H1 (cell line): ENCODE data around the gene CRTC1. TPM values are rescaled to one million over a fixed set of nuclear protein-coding genes. Genes with fewer than 3 reads are reported as not detected.

Experiments used
- CTCF ChIA-PET: fragments of 300-600 bp; sonication (Branson Sonifier 250); formaldehyde crosslinking; loops from one replicate; lab custom pipeline; 2021; ENCODE audit not compliant: partially characterized antibody; lab: Charles Lee
- POLR2A ChIA-PET: fragments of 300-600 bp; sonication (Branson Sonifier 250); formaldehyde crosslinking; loops from one replicate; lab custom pipeline; 2021; ENCODE audit warnings: inconsistent platforms; ENCODE audit not compliant: partially characterized antibody; lab: Charles Lee
- DNase-seq, 2 experiments: peaks; one replicate each; pipeline versions ENCODE4 v3.0.0 to v3.0.0-alpha.2; 2010 to 2022; ENCODE audit warnings: low spot score in 2 of 2, low read depth in 1 of 2, mixed read lengths in 1 of 2
- FAIRE-seq: peaks from 2 replicates; lab custom pipeline; 2011; peaks lifted over from hg19 to GRCh38; lab: Jason Lieb, UNC
- H2AFZ ChIP-seq: 2 replicates; pipeline ENCODE4 v1.8.1; 2012; ENCODE audit warnings: low read length, inconsistent platforms
- H2AK5ac ChIP-seq: 2 replicates; pipeline ENCODE4 v1.6.1; 2013; ENCODE audit warnings: low read depth, low read length
- H2BK120ac ChIP-seq: replicated peaks from 2 replicates; pipeline ENCODE3; 2013; ENCODE audit warnings: low read depth, low read length, inconsistent platforms
- H2BK12ac ChIP-seq: 2 replicates; pipeline ENCODE4 v1.6.1; 2013; ENCODE audit warnings: low read depth, low read length
- H2BK15ac ChIP-seq: 2 replicates; pipeline ENCODE4 v1.6.1; 2013; ENCODE audit warnings: low read length
- H2BK20ac ChIP-seq: 2 replicates; pipeline ENCODE4 v1.6.1; 2013; ENCODE audit warnings: low read length
- H2BK5ac ChIP-seq: 2 replicates; pipeline ENCODE4 v1.6.1; 2013; ENCODE audit warnings: low read depth, low read length
- H3K14ac ChIP-seq: 2 replicates; pipeline ENCODE4 v1.6.1; 2013; ENCODE audit warnings: inconsistent platforms; ENCODE audit not compliant: insufficient read length
- H3K18ac ChIP-seq: 2 replicates; pipeline ENCODE4 v1.6.1; 2013; ENCODE audit warnings: low read length; ENCODE audit errors: extremely low read depth
- H3K23ac ChIP-seq: 2 replicates; pipeline ENCODE4 v1.6.1; 2013; ENCODE audit warnings: inconsistent platforms; ENCODE audit not compliant: insufficient read length
- H3K23me2 ChIP-seq: 2 replicates; pipeline ENCODE4 v1.6.1; 2013; ENCODE audit warnings: low read depth, low read length
- H3K27ac ChIP-seq: 2 replicates; pipeline ENCODE4 v1.6.1; 2011; ENCODE audit warnings: low read depth, low read length, inconsistent platforms
- H3K27me3 ChIP-seq, 4 experiments: replicated peaks in 1 of 4; 1 replicate in 1 of 4; 2 replicates in 3 of 4; pipeline versions ENCODE4 v1.6.1 to v1.8.1; 2011 to 2013; ENCODE audit warnings: low read length in 3 of 4, mild to moderate bottlenecking in 3 of 4, inconsistent platforms in 2 of 4, mixed read lengths in 2 of 4, moderate library complexity in 1 of 4; ENCODE audit not compliant: control insufficient read depth in 3 of 4, insufficient read depth in 3 of 4; ENCODE audit errors: extremely low read depth in 1 of 4
- H3K36me3 ChIP-seq, 4 experiments: 2 replicates each; pipeline versions ENCODE4 v1.6.1 to v1.8.1; 2011 to 2013; ENCODE audit warnings: mild to moderate bottlenecking in 4 of 4, low read length in 3 of 4, moderate library complexity in 2 of 4, control low read depth in 1 of 4, inconsistent platforms in 1 of 4; ENCODE audit not compliant: insufficient read depth in 4 of 4, control insufficient read depth in 2 of 4
- H3K4ac ChIP-seq: replicated peaks from 2 replicates; pipeline ENCODE3; 2013; ENCODE audit warnings: low read length, low read depth, mixed read lengths, inconsistent platforms; ENCODE audit not compliant: insufficient read length
- H3K4me1 ChIP-seq, 4 experiments: replicated peaks in 1 of 4; 1 replicate in 1 of 4; 2 replicates in 3 of 4; pipeline versions ENCODE4 v1.6.1 to v1.8.1; 2011 to 2013; ENCODE audit warnings: low read length in 3 of 4, inconsistent platforms in 2 of 4, mixed read lengths in 1 of 4; ENCODE audit not compliant: insufficient read depth in 4 of 4, control insufficient read depth in 3 of 4
- H3K4me2 ChIP-seq, 2 experiments: 2 replicates each; pipeline versions ENCODE4 v1.6.1 to v1.8.1; 2011 to 2013; ENCODE audit warnings: low read depth in 2 of 2, low read length in 2 of 2, control low read depth in 1 of 2, inconsistent platforms in 1 of 2, mild to moderate bottlenecking in 1 of 2; ENCODE audit not compliant: insufficient read depth in 1 of 2
- H3K4me3 ChIP-seq, 4 experiments: fragments of 200-600, 300-600 bp in 1 of 4; sonication (generic), shearing (Covaris generic), sonication (Bioruptor Twin) in 1 of 4; 2 replicates each; pipeline versions ENCODE4 v1.5.1 to v1.8.1; 2011 to 2016; ENCODE audit warnings: low read length in 4 of 4, low read depth in 3 of 4, control low read depth in 2 of 4, inconsistent platforms in 2 of 4, mild to moderate bottlenecking in 2 of 4, mixed read lengths in 1 of 4, moderate library complexity in 1 of 4; ENCODE audit not compliant: insufficient read depth in 2 of 4; ENCODE audit errors: extremely low read depth in 1 of 4
- H3K56ac ChIP-seq: replicated peaks from 2 replicates; pipeline ENCODE3; 2013; ENCODE audit warnings: low read depth, mild to moderate bottlenecking, mixed read lengths, low read length, inconsistent platforms; ENCODE audit not compliant: insufficient read length
- H3K79me1 ChIP-seq: 2 replicates; pipeline ENCODE4 v1.6.1; 2013; ENCODE audit warnings: low read depth, low read length, control low read depth
- H3K79me2 ChIP-seq, 2 experiments: 2 replicates each; pipeline versions ENCODE4 v1.6.1 to v1.8.1; 2012 to 2013; ENCODE audit warnings: low read length in 2 of 2, mild to moderate bottlenecking in 2 of 2, inconsistent platforms in 1 of 2; ENCODE audit not compliant: insufficient read depth in 2 of 2, control insufficient read depth in 1 of 2
- H3K9ac ChIP-seq, 4 experiments: replicated peaks in 1 of 4; 1 replicate in 1 of 4; 2 replicates in 3 of 4; pipeline versions ENCODE4 v1.6.1 to v1.8.1; 2011 to 2013; ENCODE audit warnings: low read depth in 3 of 4, low read length in 3 of 4, control low read depth in 2 of 4, mild to moderate bottlenecking in 2 of 4, moderate library complexity in 2 of 4, inconsistent platforms in 1 of 4; ENCODE audit errors: extremely low read depth in 1 of 4
- H3K9me3 ChIP-seq, 2 experiments: 2 replicates each; pipeline versions ENCODE4 v1.6.1 to v1.8.1; 2012 to 2013; ENCODE audit warnings: mild to moderate bottlenecking in 2 of 2, moderate library complexity in 2 of 2, control low read depth in 1 of 2, inconsistent platforms in 1 of 2, low read depth in 1 of 2, low read length in 1 of 2, mixed read lengths in 1 of 2; ENCODE audit not compliant: insufficient read depth in 2 of 2
- H4K20me1 ChIP-seq, 2 experiments: replicated peaks in 1 of 2; 2 replicates each; pipeline versions ENCODE3 to v1.8.1; 2011 to 2013; ENCODE audit warnings: inconsistent platforms in 2 of 2, low read length in 2 of 2, mild to moderate bottlenecking in 1 of 2; ENCODE audit not compliant: insufficient read depth in 2 of 2, control insufficient read depth in 1 of 2
- H4K5ac ChIP-seq: 2 replicates; pipeline ENCODE4 v1.6.1; 2013; ENCODE audit warnings: low read length, low read depth, mixed read lengths, inconsistent platforms; ENCODE audit not compliant: insufficient read length
- H4K8ac ChIP-seq: 2 replicates; pipeline ENCODE4 v1.8.0; 2013; ENCODE audit warnings: mild to moderate bottlenecking, moderate library complexity, low read length, inconsistent platforms; ENCODE audit not compliant: insufficient read depth; ENCODE audit errors: extremely low read depth
- H4K91ac ChIP-seq: replicated peaks from 2 replicates; pipeline ENCODE3; 2013; ENCODE audit warnings: low read length, mixed read lengths, inconsistent platforms; ENCODE audit not compliant: insufficient read length
- BACH1 ChIP-seq: IDR thresholded peaks from 2 replicates; pipeline ENCODE4 v1.6.1; 2012; ENCODE audit warnings: low read length, improper control_type of control experiment
- BCL11A ChIP-seq, 2 experiments: IDR thresholded peaks; one replicate each; pipeline ENCODE4 v1.6.1; 2011; ENCODE audit warnings: low read depth in 2 of 2, low read length in 2 of 2, mild to moderate bottlenecking in 2 of 2
- E2F6 ChIP-seq: IDR thresholded peaks from 2 replicates; pipeline ENCODE4 v1.6.1; 2012; ENCODE audit warnings: inconsistent platforms
- HDAC2 ChIP-seq, 2 experiments: fragments of 300-600 bp in 1 of 2; sonication (generic) in 1 of 2; IDR thresholded peaks; 2 replicates each; pipeline ENCODE4 v1.6.1; 2011 to 2012; ENCODE audit warnings: low read depth in 2 of 2, low read length in 2 of 2, mild to moderate bottlenecking in 2 of 2, moderate library complexity in 2 of 2, borderline replicate concordance in 1 of 2, inconsistent platforms in 1 of 2
- KDM4A ChIP-seq: IDR thresholded peaks from one replicate; pipeline ENCODE4 v1.7.1; 2012; ENCODE audit warnings: low read depth, mild to moderate bottlenecking, moderate library complexity, low read length, inconsistent platforms; ENCODE audit not compliant: severe bottlenecking
- POU5F1 ChIP-seq: IDR thresholded peaks from 2 replicates; pipeline ENCODE4 v1.6.1; 2011; ENCODE audit warnings: low read depth, mild to moderate bottlenecking, low read length, moderate library complexity
- SP1 ChIP-seq: IDR thresholded peaks from 2 replicates; pipeline ENCODE4 v1.6.1; 2011; ENCODE audit warnings: low read depth, low read length
- TCF12 ChIP-seq: IDR thresholded peaks from 2 replicates; pipeline ENCODE4 v1.6.1; 2011; ENCODE audit warnings: low read depth, mild to moderate bottlenecking, low read length
- USF2 ChIP-seq: IDR thresholded peaks from 2 replicates; pipeline ENCODE4 v1.6.1; 2011; ENCODE audit warnings: low read length, improper control_type of control experiment
- ZNF274 ChIP-seq: IDR thresholded peaks from 2 replicates; pipeline ENCODE4 v1.7.0; 2012; ENCODE audit warnings: low read length, borderline replicate concordance; ENCODE audit errors: extremely low read depth
- WGBS, 2 experiments: shearing (Covaris generic) in 1 of 2; methylation state at CpG; one replicate each; pipeline versions ENCODE4 v1.1.6 to v1.1.7; 2013 to 2015; ENCODE audit warnings: low lambda C conversion rate in 2 of 2, mixed read lengths in 2 of 2, inconsistent platforms in 1 of 2, low coverage in 1 of 2, missing lambda C conversion rate in 1 of 2; ENCODE audit not compliant: insufficient replicate concordance in 2 of 2, insufficient coverage in 1 of 2, insufficient read length in 1 of 2; ENCODE audit errors: extremely low coverage in 1 of 2, missing lambda C conversion rate in 1 of 2; 5-methylcytosine and 5-hydroxymethylcytosine counted together
- polyA plus RNA-seq, 7 experiments: library from polyadenylated mRNA; depleted of rRNA in 3 of 7; stranded (reverse) in 5 of 7; unstranded in 2 of 7; fragments of >200 nt in 5 of 7; fragments of 200-250 nt in 2 of 7; gene quantifications; 1 replicate in 5 of 7; 2 replicates in 1 of 7; 4 replicates in 1 of 7; pipeline versions ENCODE4 v1.2.1 to v1.2.3, GENCODE V29; 2011 to 2013; ENCODE audit warnings: missing spikeins in 2 of 7, mixed read lengths in 2 of 7
- total RNA-seq: library from RNA; stranded (reverse); fragmentation: NEBNext Ultra II Directional; extraction: Animal tissue kit (Norgen Biotek cat#: 25700); gene quantifications from 2 replicates; pipeline ENCODE4 v1.2.1, GENCODE V29; 2021

Gene CRTC1
- total and polyA plus RNA-seq, 2 of the 8 experiments (the other 6 are each of a cell fraction or from before 2014, with no cell fraction given), result 2.9 to 8.5 TPM

- no peak overlapping the region for H4K91ac ChIP-seq
- no peak overlapping the region for H3K4me3 ChIP-seq
- no peak overlapping the region for H3K4me2 ChIP-seq
- H3K79me2 ChIP-seq, result no peaks in the 10 kb centered on the region; a peak in 1 of 4 replicates
- no peak overlapping the region for H3K9ac ChIP-seq
- CTCF ChIA-PET, result interaction anchor here (1.0 to 1.7 kb wide), 3 partner anchors 56 to 138 kb away, joined by 3 read pairs; no protein-coding TSS in a partner anchor
- peaks cover 0 to 4% (median 0%) of the 10 kb centered on the region in 4 experiments; a peak in 1 of 7 replicates for H3K27me3 ChIP-seq
- H2BK15ac ChIP-seq, result no peak overlapping the region
- H2AK5ac ChIP-seq, result no peak overlapping the region
- TF ChIP-seq E2F6 (no peak), USF2 (no peak), ZNF274 (no peak), TCF12 (no peak), HDAC2 (IDR thresholded peaks at IDR 0.05; ENCODE audit: borderline replicate concordance in 1 of 2, low read depth in 2 of 2, low read length in 2 of 2) (no peak), BACH1 (no peak), POU5F1 (no peak), BCL11A (IDR thresholded peaks at IDR 0.05; ENCODE audit: low read depth in 2 of 2, low read length in 2 of 2) (no peak), SP1 (no peak), KDM4A (no peak)
- H2BK20ac ChIP-seq, result no peak overlapping the region
- no peak overlapping the region for H4K5ac ChIP-seq
- H3K56ac ChIP-seq, result no peak overlapping the region
- H2BK120ac ChIP-seq, result no peak overlapping the region
- H2BK5ac ChIP-seq, result no peak overlapping the region
- no peaks in the 10 kb centered on the region for H3K9me3 ChIP-seq
- no peak overlapping the region for H3K14ac ChIP-seq
- H3K4ac ChIP-seq, result no peak overlapping the region
- no peak overlapping the region for H2AFZ ChIP-seq
- WGBS, 2 experiments, result 89% methylated on average over 4 of the region's 4 CpGs; no CpG with 5 or more reads in 1 of the 2 experiments
- H3K4me1 ChIP-seq, result peaks cover 0 to 12% (median 6%) of the 10 kb centered on the region in 4 experiments; a peak in 5 of 7 replicates
- H4K20me1 ChIP-seq, result peaks cover 9 to 21% of the 10 kb centered on the region in 2 experiments
- H4K8ac ChIP-seq, result no peak overlapping the region
- no peaks in the 10 kb centered on the region for H3K36me3 ChIP-seq
- 0 out of 2 replicates have a peak overlapping the region, but pooled peaks have one; percentile 27 for H2BK12ac ChIP-seq
- DNase-seq (no peak), FAIRE-seq (no peak)
- POLR2A ChIA-PET, result interaction anchor here (1.0 kb wide), 1 partner anchor 16 kb away, joined by 3 read pairs; no protein-coding TSS in a partner anchor
- H3K27ac ChIP-seq, result no peak overlapping the region
- peaks cover 3% of the 10 kb centered on the region; the same call in 1 of the 2 replicates for H3K79me1 ChIP-seq
- H3K23ac ChIP-seq, result no peak overlapping the region
- peaks cover 9% of the 10 kb centered on the region; the same call in 1 of the 2 replicates for H3K23me2 ChIP-seq
- no peak overlapping the region for H3K18ac ChIP-seq
These were observed 25.1 kb upstream of the CRTC1 start for GRCh38 chr19:18658366-18658855.
